ENCODE measurements around the gene LZTR1. TPM values are rescaled to one million over a fixed set of nuclear protein-coding genes. Genes with fewer than 3 reads are reported as not detected.

Gene LZTR1
- total and polyA plus RNA-seq, 10 of the 15 experiments (the other 5 are each of a cell fraction or from before 2014, with no cell fraction given): 0.82 to 50.3 (median 19.3) TPM

DNA sequence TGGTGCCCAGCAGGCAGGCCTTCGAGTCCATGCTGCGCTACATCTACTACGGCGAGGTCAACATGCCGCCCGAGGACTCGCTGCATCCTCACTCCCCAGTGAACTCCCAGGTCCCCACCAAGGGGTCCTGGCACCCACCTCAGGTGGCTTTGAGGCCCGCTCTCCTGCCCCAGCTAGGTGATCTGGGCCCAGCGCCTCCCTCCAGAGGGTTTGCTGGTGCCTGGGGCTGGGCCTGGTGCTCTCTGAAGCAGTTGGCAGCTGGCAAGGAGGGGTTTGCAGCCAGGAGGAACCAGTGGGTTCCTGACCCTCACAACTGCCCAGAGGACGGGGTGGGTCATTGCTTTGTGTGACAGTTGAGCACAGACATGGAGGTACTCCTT lies 13.9 kb downstream of the LZTR1 start (continued):
- TF ChIP-seq, protein P1, sequence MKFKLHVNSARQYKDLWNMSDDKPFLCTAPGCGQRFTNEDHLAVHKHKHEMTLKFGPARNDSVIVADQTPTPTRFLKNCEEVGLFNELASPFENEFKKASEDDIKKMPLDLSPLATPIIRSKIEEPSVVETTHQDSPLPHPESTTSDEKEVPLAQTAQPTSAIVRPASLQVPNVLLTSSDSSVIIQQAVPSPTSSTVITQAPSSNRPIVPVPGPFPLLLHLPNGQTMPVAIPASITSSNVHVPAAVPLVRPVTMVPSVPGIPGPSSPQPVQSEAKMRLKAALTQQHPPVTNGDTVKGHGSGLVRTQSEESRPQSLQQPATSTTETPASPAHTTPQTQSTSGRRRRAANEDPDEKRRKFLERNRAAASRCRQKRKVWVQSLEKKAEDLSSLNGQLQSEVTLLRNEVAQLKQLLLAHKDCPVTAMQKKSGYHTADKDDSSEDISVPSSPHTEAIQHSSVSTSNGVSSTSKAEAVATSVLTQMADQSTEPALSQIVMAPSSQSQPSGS (IDR thresholded peaks at IDR 0.05; ENCODE audit: low read length): no peak
- TF ChIP-seq JUND (IDR thresholded peaks at IDR 0.05; ENCODE audit: low read depth, low read length): no peak
- TF ChIP-seq, protein P2, sequence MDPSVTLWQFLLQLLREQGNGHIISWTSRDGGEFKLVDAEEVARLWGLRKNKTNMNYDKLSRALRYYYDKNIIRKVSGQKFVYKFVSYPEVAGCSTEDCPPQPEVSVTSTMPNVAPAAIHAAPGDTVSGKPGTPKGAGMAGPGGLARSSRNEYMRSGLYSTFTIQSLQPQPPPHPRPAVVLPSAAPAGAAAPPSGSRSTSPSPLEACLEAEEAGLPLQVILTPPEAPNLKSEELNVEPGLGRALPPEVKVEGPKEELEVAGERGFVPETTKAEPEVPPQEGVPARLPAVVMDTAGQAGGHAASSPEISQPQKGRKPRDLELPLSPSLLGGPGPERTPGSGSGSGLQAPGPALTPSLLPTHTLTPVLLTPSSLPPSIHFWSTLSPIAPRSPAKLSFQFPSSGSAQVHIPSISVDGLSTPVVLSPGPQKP (IDR thresholded peaks at IDR 0.05; ENCODE audit: low read depth, low read length): no peak
- TF ChIP-seq, protein P3, sequence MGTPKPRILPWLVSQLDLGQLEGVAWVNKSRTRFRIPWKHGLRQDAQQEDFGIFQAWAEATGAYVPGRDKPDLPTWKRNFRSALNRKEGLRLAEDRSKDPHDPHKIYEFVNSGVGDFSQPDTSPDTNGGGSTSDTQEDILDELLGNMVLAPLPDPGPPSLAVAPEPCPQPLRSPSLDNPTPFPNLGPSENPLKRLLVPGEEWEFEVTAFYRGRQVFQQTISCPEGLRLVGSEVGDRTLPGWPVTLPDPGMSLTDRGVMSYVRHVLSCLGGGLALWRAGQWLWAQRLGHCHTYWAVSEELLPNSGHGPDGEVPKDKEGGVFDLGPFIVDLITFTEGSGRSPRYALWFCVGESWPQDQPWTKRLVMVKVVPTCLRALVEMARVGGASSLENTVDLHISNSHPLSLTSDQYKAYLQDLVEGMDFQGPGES (IDR thresholded peaks at IDR 0.05): no peak
- TF ChIP-seq, protein P4, sequence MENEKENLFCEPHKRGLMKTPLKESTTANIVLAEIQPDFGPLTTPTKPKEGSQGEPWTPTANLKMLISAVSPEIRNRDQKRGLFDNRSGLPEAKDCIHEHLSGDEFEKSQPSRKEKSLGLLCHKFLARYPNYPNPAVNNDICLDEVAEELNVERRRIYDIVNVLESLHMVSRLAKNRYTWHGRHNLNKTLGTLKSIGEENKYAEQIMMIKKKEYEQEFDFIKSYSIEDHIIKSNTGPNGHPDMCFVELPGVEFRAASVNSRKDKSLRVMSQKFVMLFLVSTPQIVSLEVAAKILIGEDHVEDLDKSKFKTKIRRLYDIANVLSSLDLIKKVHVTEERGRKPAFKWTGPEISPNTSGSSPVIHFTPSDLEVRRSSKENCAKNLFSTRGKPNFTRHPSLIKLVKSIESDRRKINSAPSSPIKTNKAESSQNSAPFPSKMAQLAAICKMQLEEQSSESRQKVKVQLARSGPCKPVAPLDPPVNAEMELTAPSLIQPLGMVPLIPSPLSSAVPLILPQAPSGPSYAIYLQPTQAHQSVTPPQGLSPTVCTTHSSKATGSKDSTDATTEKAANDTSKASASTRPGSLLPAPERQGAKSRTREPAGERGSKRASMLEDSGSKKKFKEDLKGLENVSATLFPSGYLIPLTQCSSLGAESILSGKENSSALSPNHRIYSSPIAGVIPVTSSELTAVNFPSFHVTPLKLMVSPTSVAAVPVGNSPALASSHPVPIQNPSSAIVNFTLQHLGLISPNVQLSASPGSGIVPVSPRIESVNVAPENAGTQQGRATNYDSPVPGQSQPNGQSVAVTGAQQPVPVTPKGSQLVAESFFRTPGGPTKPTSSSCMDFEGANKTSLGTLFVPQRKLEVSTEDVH (IDR thresholded peaks at IDR 0.05; ENCODE audit: low read depth, partially characterized antibody): no peak
